HG03196 (cell line): ENCODE measurements around the gene ENPP1.
"Not testable (repeated sequence)": the region's sequence is repeated elsewhere in the genome, so short reads cannot be mapped to it uniquely, and the experiment has no call there.

Source experiments
- ATAC-seq: cut with Tn5 transposase; IDR thresholded peaks from one replicate; pipeline ENCODE4 v1.9.1; 2021; ENCODE audit not compliant: unreplicated experiment

ENPP1 gene

GRCh38 chr6:131828080-131828479 lies 20.3 kb downstream of the ENPP1 start:
- no peak for ATAC-seq

GRCh38 chr6:131828951-131829350 lies 21.1 kb downstream of the ENPP1 start:
- ATAC-seq: no peak

GRCh38 chr6:131831392-131831791 lies 23.6 kb downstream of the ENPP1 start:
- no peak for ATAC-seq

- ATAC-seq: no peak
These were observed 24.1 kb downstream of the ENPP1 start for GRCh38 chr6:131831886-131832285.

- no peak for ATAC-seq
These were observed 24.5 kb downstream of the ENPP1 start for GRCh38 chr6:131832363-131832762.

GRCh38 chr6:131838051-131838450 lies 30.2 kb downstream of the ENPP1 start:
- ATAC-seq: no peak

GRCh38 chr6:131839388-131839787 lies 31.6 kb downstream of the ENPP1 start:
- ATAC-seq: no peak

- ATAC-seq: no peak
These were observed 32.6 kb downstream of the ENPP1 start for GRCh38 chr6:131840441-131840840.

- ATAC-seq: no peak
These were observed 33.2 kb downstream of the ENPP1 start for GRCh38 chr6:131840936-131841583.

GRCh38 chr6:131843768-131844167 lies 35.9 kb downstream of the ENPP1 start:
- ATAC-seq: no peak

- no peak for ATAC-seq
These were observed 36.5 kb downstream of the ENPP1 start for GRCh38 chr6:131844243-131844841.

GRCh38 chr6:131846023-131846663 lies 38.3 kb downstream of the ENPP1 start:
- ATAC-seq: no peak

GRCh38 chr6:131846905-131847304 lies 39.1 kb downstream of the ENPP1 start:
- ATAC-seq: no peak

GRCh38 chr6:131849799-131850198 lies 42.0 kb downstream of the ENPP1 start:
- no peak for ATAC-seq

- no peak for ATAC-seq
These were observed 43.4 kb downstream of the ENPP1 start for GRCh38 chr6:131851049-131851769.

- no peak for ATAC-seq
These were observed 44.4 kb downstream of the ENPP1 start for GRCh38 chr6:131852200-131852599.

- no peak for ATAC-seq
These were observed 47.0 kb downstream of the ENPP1 start for GRCh38 chr6:131854803-131855202.

- no peak for ATAC-seq
These were observed 51.1 kb downstream of the ENPP1 start for GRCh38 chr6:131858765-131859415.

- not testable (repeated sequence) for ATAC-seq
These were observed 51.8 kb downstream of the ENPP1 start for GRCh38 chr6:131859658-131860057.

GRCh38 chr6:131861381-131861780 lies 53.6 kb downstream of the ENPP1 start:
- ATAC-seq: no peak

- ATAC-seq: no peak
These were observed 54.7 kb downstream of the ENPP1 start for GRCh38 chr6:131862476-131862875.
